ENCODE results near the gene POC1A. TPM values are rescaled to one million over a fixed set of nuclear protein-coding genes. Genes with fewer than 3 reads are reported as not detected.

POC1A gene
- total RNA-seq, 1 experiment from 2014 or later: 25.7 TPM

GRCh38 chr3:52132041-52132440, 22.2 kb downstream of the POC1A start:
- no peak for ATAC-seq

DNA sequence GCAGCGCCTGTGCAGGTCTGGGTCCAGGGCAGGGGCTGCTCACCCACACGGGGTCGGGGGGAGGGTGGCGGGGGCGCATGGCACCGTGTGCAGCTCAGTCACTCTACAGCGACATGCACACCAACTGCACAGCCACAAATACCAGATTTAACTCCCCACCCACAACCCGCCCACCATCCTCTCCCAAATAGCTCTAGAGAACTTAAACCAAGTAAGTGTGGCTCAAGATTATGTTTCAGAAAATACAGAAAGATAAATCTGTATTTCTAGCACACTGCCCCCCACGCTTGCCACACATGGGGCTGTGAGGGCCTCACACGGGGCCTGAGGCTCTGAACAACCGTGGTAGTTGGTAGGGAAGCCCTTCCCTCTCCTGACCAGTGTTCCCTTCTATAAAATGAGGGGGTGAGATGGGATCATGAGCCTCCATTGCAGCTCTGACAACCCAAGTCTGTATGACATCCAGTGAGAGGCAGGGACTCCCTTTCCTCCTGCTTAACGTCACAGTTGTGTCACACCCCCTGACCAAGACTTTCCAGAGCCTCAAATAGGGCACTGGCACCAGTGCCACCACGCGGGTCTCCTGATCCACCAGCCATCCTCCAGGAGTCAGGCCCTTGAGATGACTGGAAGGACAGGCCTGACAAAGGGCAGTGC, 23.1 kb downstream of the POC1A start:
- no peak overlapping the region for H3K4me3 ChIP-seq (ENCODE audit: low read depth in 2 of 2, low read length in 2 of 2)
- DNase-seq (ENCODE audit: low read depth, low spot score): no peak
- intact Hi-C loops (cut with micrococcal nuclease; ENCODE audit: unreplicated experiment) (no loop called here), in situ Hi-C loops (cut with HindIII; ENCODE audit: low pct_unique_long_range_greater_than_20kb, low sequenced_read_pairs) (no loop called here)
- no peaks in the 10 kb centered on the region for H3K27me3 ChIP-seq (ENCODE audit: control insufficient read depth, insufficient read depth, low read length)
- no peak overlapping the region for H3K27ac ChIP-seq (ENCODE audit: low read length)
- no peak for TF ChIP-seq REST (IDR thresholded peaks at IDR 0.05; ENCODE audit: insufficient read depth in 1 of 2, low read depth in 2 of 2, low read length in 1 of 2)
- TF ChIP-seq SIN3A (IDR thresholded peaks at IDR 0.05; ENCODE audit: borderline replicate concordance, insufficient read depth, low read depth, low read length): no peak
- TF ChIP-seq TCF7L2 (IDR thresholded peaks at IDR 0.05; ENCODE audit: low read depth, low read length): no peak
- no peak for TF ChIP-seq CTCF (IDR thresholded peaks at IDR 0.05)
- no peak for TF ChIP-seq POLR2AphosphoS5 (IDR thresholded peaks at IDR 0.05; ENCODE audit: low read depth, low read length)
- CTCF ChIA-PET: interaction anchor here (0.5 kb wide), 1 partner anchor 12 kb away, joined by 6 read pairs; no protein-coding TSS in a partner anchor
- H3K9me3 ChIP-seq (ENCODE audit: control insufficient read depth, insufficient read depth, low read depth, low read length): no peaks in the 10 kb centered on the region
- ATAC-seq: no peak
- H3K36me3 ChIP-seq (ENCODE audit: control insufficient read depth, insufficient read depth, low read length): no peaks in the 10 kb centered on the region
- H3K4me1 ChIP-seq (ENCODE audit: control insufficient read depth, insufficient read depth, low read length): peaks cover 17% of the 10 kb centered on the region
- POLR2A ChIA-PET: no interaction called here
- BruUV-seq (replicated peaks): no TSS peak

More at GRCh38 chr3:52132041-52132440, 22.2 kb downstream of the POC1A start:
- peaks cover 17% of the 10 kb centered on the region for H3K4me1 ChIP-seq (ENCODE audit: control insufficient read depth, insufficient read depth, low read length)
- no TSS peak for BruUV-seq (replicated peaks)
- CTCF ChIA-PET: no interaction called here
- intact Hi-C loops (cut with micrococcal nuclease; ENCODE audit: unreplicated experiment): no loop called here
- no peaks in the 10 kb centered on the region for H3K9me3 ChIP-seq (ENCODE audit: control insufficient read depth, insufficient read depth, low read depth, low read length)
- TF ChIP-seq SIN3A (IDR thresholded peaks at IDR 0.05; ENCODE audit: borderline replicate concordance, insufficient read depth, low read depth, low read length): no peak
- no peak for TF ChIP-seq POLR2AphosphoS5 (IDR thresholded peaks at IDR 0.05; ENCODE audit: low read depth, low read length)
- TF ChIP-seq TCF7L2 (IDR thresholded peaks at IDR 0.05; ENCODE audit: low read depth, low read length): no peak
- TF ChIP-seq REST (IDR thresholded peaks at IDR 0.05; ENCODE audit: insufficient read depth in 1 of 2, low read depth in 2 of 2, low read length in 1 of 2): no peak
- TF ChIP-seq CTCF (IDR thresholded peaks at IDR 0.05): no peak
- H3K27me3 ChIP-seq (ENCODE audit: control insufficient read depth, insufficient read depth, low read length): no peaks in the 10 kb centered on the region
- POLR2A ChIA-PET: interaction anchor here (0.5 kb wide), 1 partner anchor 318 kb away, joined by 3 read pairs; no protein-coding TSS in a partner anchor
- no peaks in the 10 kb centered on the region for H3K36me3 ChIP-seq (ENCODE audit: control insufficient read depth, insufficient read depth, low read length)
- no peak overlapping the region for H3K4me3 ChIP-seq (ENCODE audit: low read depth in 2 of 2, low read length in 2 of 2)
- no peak overlapping the region for H3K27ac ChIP-seq (ENCODE audit: low read length)
- in situ Hi-C loops (cut with HindIII; ENCODE audit: low pct_unique_long_range_greater_than_20kb, low sequenced_read_pairs): no loop called here
- DNase-seq (ENCODE audit: low read depth, low spot score): no peak

Measured in Panc1 (cell line).